CD8-positive, alpha-beta memory T cell (primary cell): ENCODE measurements around the gene PTEN. TPM values are rescaled to one million over a fixed set of nuclear protein-coding genes. Genes with fewer than 3 reads are reported as not detected.
"Not testable (repeated sequence)": the region's sequence is repeated elsewhere in the genome, so short reads cannot be mapped to it uniquely, and the experiment has no call there.

Experiments used
- CTCF ChIA-PET: fragments of 350-600 bp; sonication (Branson Sonifier 250); formaldehyde crosslinking; loops from one replicate; lab custom pipeline; 2021; ENCODE audit warnings: antibody characterized with exemption; lab: Charles Lee
- POLR2A ChIA-PET: fragments of 350-600 bp; sonication (Branson Sonifier 250); formaldehyde crosslinking; loops from one replicate; lab custom pipeline; 2021; ENCODE audit warnings: antibody characterized with exemption; lab: Charles Lee
- DNase-seq, 5 donors: peaks; one replicate each; pipeline versions ENCODE4 v3.0.0 to v3.0.0-alpha.2; 2020 to 2022; ENCODE audit warnings: mixed read lengths in 1 of 5
- H3K27ac ChIP-seq: one replicate; pipeline ENCODE4 v1.7.0; 2013; ENCODE audit warnings: low read depth, mild to moderate bottlenecking, low read length, moderate library complexity
- H3K27me3 ChIP-seq: 2 replicates; pipeline ENCODE4 v1.7.0; 2013; ENCODE audit warnings: low read length, mild to moderate bottlenecking; ENCODE audit not compliant: insufficient read depth, poor library complexity, severe bottlenecking
- H3K36me3 ChIP-seq: 2 replicates; pipeline ENCODE4 v1.7.0; 2013; ENCODE audit warnings: mild to moderate bottlenecking, low read length, moderate library complexity; ENCODE audit not compliant: insufficient read depth
- H3K4me1 ChIP-seq: 2 replicates; pipeline ENCODE4 v1.7.0; 2013; ENCODE audit warnings: mild to moderate bottlenecking, low read length, moderate library complexity; ENCODE audit not compliant: insufficient read depth
- H3K4me3 ChIP-seq: 2 replicates; pipeline ENCODE4 v1.7.0; 2013; ENCODE audit warnings: mild to moderate bottlenecking, low read length
- H3K9me3 ChIP-seq: 2 replicates; pipeline ENCODE4 v1.7.0; 2013; ENCODE audit warnings: mild to moderate bottlenecking, low read length
- H3K27ac Mint-ChIP-seq, 8 donors: one replicate each; pipeline ENCODE4 v1.8.0; 2020 to 2021; ENCODE audit warnings: mixed read lengths in 8 of 8, mild to moderate bottlenecking in 6 of 8, inconsistent platforms in 3 of 8, moderate library complexity in 3 of 8
- H3K27me3 Mint-ChIP-seq, 2 donors: one replicate each; pipeline ENCODE4 v1.8.0; 2020 to 2021; ENCODE audit warnings: mixed read lengths in 2 of 2, mild to moderate bottlenecking in 1 of 2, moderate library complexity in 1 of 2
- H3K36me3 Mint-ChIP-seq, 3 donors: one replicate each; pipeline ENCODE4 v1.8.0; 2020 to 2021; ENCODE audit warnings: mixed read lengths in 3 of 3, inconsistent platforms in 1 of 3, mild to moderate bottlenecking in 1 of 3
- H3K4me1 Mint-ChIP-seq, 3 donors: one replicate each; pipeline ENCODE4 v1.8.0; 2020 to 2021; ENCODE audit warnings: mixed read lengths in 3 of 3, inconsistent platforms in 1 of 3, mild to moderate bottlenecking in 1 of 3
- H3K4me3 Mint-ChIP-seq, 7 donors: one replicate each; pipeline ENCODE4 v1.8.0; 2020 to 2021; ENCODE audit warnings: mixed read lengths in 7 of 7, mild to moderate bottlenecking in 6 of 7, moderate library complexity in 4 of 7, inconsistent platforms in 2 of 7
- H3K9me3 Mint-ChIP-seq, 5 donors: one replicate each; pipeline ENCODE4 v1.8.0; 2020 to 2022; ENCODE audit warnings: mixed read lengths in 5 of 5, mild to moderate bottlenecking in 3 of 5, moderate library complexity in 2 of 5, inconsistent platforms in 1 of 5
- polyA plus RNA-seq: library from polyadenylated mRNA; unstranded; fragments of 300-500 nt; fragmentation: Illumina TruSeq; gene quantifications from one replicate; pipeline ENCODE4 v1.2.3, GENCODE V29; 2021
- total RNA-seq, 2 experiments: library from RNA; stranded (reverse); gene quantifications; one replicate each; pipeline ENCODE4 v1.2.3, GENCODE V29; 2021

Gene PTEN
- total and polyA plus RNA-seq, 3 experiments from 2014 or later: 29.1 to 50.6 (median 49.5) TPM

GRCh38 chr10:87847550-87847949 lies 15.9 kb upstream of the PTEN start:
- no peak overlapping the region for H3K4me3 Mint-ChIP-seq
- H3K4me3 ChIP-seq: no peak overlapping the region
- H3K4me1 ChIP-seq: no peaks in the 10 kb centered on the region
- H3K36me3 Mint-ChIP-seq: no peaks in the 10 kb centered on the region
- H3K27me3 Mint-ChIP-seq: peaks cover 0 to 2% of the 10 kb centered on the region in 2 donors
- H3K27me3 ChIP-seq: no peaks in the 10 kb centered on the region
- H3K27ac ChIP-seq: no peak overlapping the region
- ChIA-PET CTCF (no interaction called here), POLR2A (no interaction called here)
- no peaks in the 10 kb centered on the region for H3K9me3 ChIP-seq
- H3K27ac Mint-ChIP-seq: no peak overlapping the region
- H3K4me1 Mint-ChIP-seq: peaks cover 3 to 7% (median 6%) of the 10 kb centered on the region in 3 donors
- DNase-seq: no peak
- no peaks in the 10 kb centered on the region for H3K9me3 Mint-ChIP-seq
- H3K36me3 ChIP-seq: no peaks in the 10 kb centered on the region

- H3K36me3 ChIP-seq: no peaks in the 10 kb centered on the region
- DNase-seq: no peak
- no peak overlapping the region for H3K4me3 ChIP-seq
- no peaks in the 10 kb centered on the region for H3K27me3 ChIP-seq
- ChIA-PET CTCF (interaction anchor here (1.5 to 5.0 kb wide), 3 partner anchors 8 to 540 kb away, joined by 3 to 30 read pairs (median 25); partner anchors contain the start of genes KLLN and PTEN), POLR2A (no interaction called here)
- peaks cover 0 to 2% of the 10 kb centered on the region in 2 donors for H3K27me3 Mint-ChIP-seq
- no peak overlapping the region for H3K27ac Mint-ChIP-seq
- H3K4me1 ChIP-seq: no peaks in the 10 kb centered on the region
- no peak overlapping the region for H3K4me3 Mint-ChIP-seq
- H3K27ac ChIP-seq: no peak overlapping the region
- H3K36me3 Mint-ChIP-seq: no peaks in the 10 kb centered on the region
- peaks cover 3 to 7% (median 6%) of the 10 kb centered on the region in 3 donors for H3K4me1 Mint-ChIP-seq
- H3K9me3 Mint-ChIP-seq: no peaks in the 10 kb centered on the region
- H3K9me3 ChIP-seq: no peaks in the 10 kb centered on the region
These were observed 14.4 kb upstream of the PTEN start for GRCh38 chr10:87849001-87849400.

DNA sequence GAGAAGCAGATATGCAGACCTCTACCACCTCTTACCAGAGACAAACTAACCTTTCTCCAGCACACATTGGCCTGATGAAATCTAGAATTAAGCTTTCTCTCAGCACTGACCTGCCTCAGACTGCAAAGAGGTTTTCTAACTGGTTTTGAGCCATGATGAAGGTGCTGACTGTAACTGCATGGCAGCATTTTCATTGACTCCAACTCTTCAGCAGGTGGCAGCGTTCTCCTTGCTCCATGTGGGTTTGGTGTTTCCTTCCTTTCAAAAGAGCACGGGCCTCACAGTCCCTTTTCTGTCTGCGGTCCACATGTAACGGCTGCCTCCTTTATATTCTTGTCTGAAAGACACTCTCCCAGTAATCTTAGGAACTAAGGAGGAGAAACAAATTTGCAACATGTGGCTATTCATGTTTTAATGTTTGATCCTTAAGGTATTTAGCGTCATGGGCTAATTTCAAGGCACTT lies 12.7 kb upstream of the PTEN start:
- no peak overlapping the region for H3K4me3 Mint-ChIP-seq
- Histone ChIP-seq H3K27me3 (no peaks in the 10 kb centered on the region), H3K9me3 (no peaks in the 10 kb centered on the region), H3K27ac (no peak overlapping the region), H3K4me1 (no peaks in the 10 kb centered on the region), H3K36me3 (no peaks in the 10 kb centered on the region), H3K4me3 (no peak overlapping the region)
- H3K9me3 Mint-ChIP-seq: peaks cover 0 to 2% (median 0%) of the 10 kb centered on the region in 5 donors
- no peak overlapping the region for H3K27ac Mint-ChIP-seq
- DNase-seq: peak; percentile 11 to 63 (median 43)
- ChIA-PET CTCF (interaction anchor here (0.8 to 5.0 kb wide), 13 partner anchors 10 to 732 kb away, joined by 3 to 30 read pairs (median 4); partner anchors contain the start of genes ATAD1, KLLN, PTEN and RNLS), POLR2A (no interaction called here)
- H3K4me1 Mint-ChIP-seq: peaks cover 5 to 12% (median 10%) of the 10 kb centered on the region in 3 donors
- no peaks in the 10 kb centered on the region for H3K36me3 Mint-ChIP-seq
- H3K27me3 Mint-ChIP-seq: peaks cover 0 to 3% of the 10 kb centered on the region in 2 donors

- peaks cover 5 to 13% (median 11%) of the 10 kb centered on the region in 3 donors for H3K4me1 Mint-ChIP-seq
- H3K27ac ChIP-seq: no peak overlapping the region
- H3K4me3 ChIP-seq: no peak overlapping the region
- H3K27me3 Mint-ChIP-seq: peaks cover 0 to 3% of the 10 kb centered on the region in 2 donors
- POLR2A ChIA-PET: no interaction called here
- no peak overlapping the region for H3K27ac Mint-ChIP-seq
- no peak overlapping the region for H3K4me3 Mint-ChIP-seq
- no peaks in the 10 kb centered on the region for H3K36me3 ChIP-seq
- peaks cover 0 to 2% (median 0%) of the 10 kb centered on the region in 5 donors for H3K9me3 Mint-ChIP-seq
- no peak for DNase-seq
- H3K4me1 ChIP-seq: no peaks in the 10 kb centered on the region
- no peaks in the 10 kb centered on the region for H3K36me3 Mint-ChIP-seq
- no peaks in the 10 kb centered on the region for H3K9me3 ChIP-seq
- H3K27me3 ChIP-seq: no peaks in the 10 kb centered on the region
- CTCF ChIA-PET: interaction anchor here (0.7 to 5.0 kb wide), 5 partner anchors 9 to 731 kb away, joined by 3 to 30 read pairs (median 4); partner anchors contain the start of genes KLLN, PTEN and RNLS
These were observed 11.3 kb upstream of the PTEN start for GRCh38 chr10:87852089-87852488.

GRCh38 chr10:87855247-87855646 lies 8.2 kb upstream of the PTEN start:
- H3K36me3 Mint-ChIP-seq, H3K36me3 ChIP-seq, DNase-seq, H3K27me3 Mint-ChIP-seq, H3K9me3 ChIP-seq, H3K9me3 Mint-ChIP-seq, H3K4me3 ChIP-seq, H3K27ac ChIP-seq, H3K4me1 ChIP-seq, H3K4me3 Mint-ChIP-seq, POLR2A ChIA-PET, H3K27me3 ChIP-seq, CTCF ChIA-PET: not testable (repeated sequence)
- H3K4me1 Mint-ChIP-seq: peaks cover 8 to 17% (median 15%) of the 10 kb centered on the region in 3 donors
- peak overlapping the region in 2 of 8 donors; percentile 1 to 23 for H3K27ac Mint-ChIP-seq

DNA sequence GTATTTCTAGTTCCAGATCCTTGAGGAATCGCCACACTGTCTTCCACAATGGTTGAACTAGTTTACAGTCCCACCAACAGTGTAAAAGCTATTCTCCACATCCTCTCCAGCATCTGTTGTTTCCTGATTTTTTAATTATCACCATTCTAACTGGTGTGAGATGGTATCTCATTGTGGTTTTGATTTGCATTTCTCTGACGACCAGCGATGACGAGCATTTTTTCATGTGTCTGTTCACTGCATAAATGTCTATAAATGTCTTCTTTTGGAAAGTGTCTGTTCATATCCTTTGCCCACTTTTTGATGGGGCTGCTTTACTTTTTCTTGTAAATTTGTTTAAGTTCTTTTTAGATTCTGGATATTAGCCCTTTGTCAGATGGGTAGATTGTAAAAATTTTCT lies 7.8 kb upstream of the PTEN start:
- not testable (repeated sequence) for H3K4me3 Mint-ChIP-seq, H3K27me3 ChIP-seq, H3K27me3 Mint-ChIP-seq, H3K36me3 ChIP-seq, H3K36me3 Mint-ChIP-seq, H3K4me1 ChIP-seq, H3K4me3 ChIP-seq, H3K9me3 Mint-ChIP-seq, H3K9me3 ChIP-seq, H3K27ac ChIP-seq
- Mint-ChIP-seq H3K27ac (peak overlapping the region in 3 of 8 donors; percentile 1 to 74 (median 23)), H3K4me1 (peaks cover 11 to 21% (median 19%) of the 10 kb centered on the region in 3 donors)
- CTCF ChIA-PET: interaction anchor here (10.7 kb wide), 1 partner anchor 532 kb away, joined by 106 read pairs; no protein-coding TSS in a partner anchor
- POLR2A ChIA-PET: interaction anchor here (0.5 kb wide), 1 partner anchor 265 kb away, joined by 5 read pairs; no protein-coding TSS in a partner anchor
- peak in 1 of 5 donors; percentile 23 for DNase-seq

GRCh38 chr10:87860156-87860795 lies 3.1 kb upstream of the PTEN start:
- Histone ChIP-seq H3K4me1 (peaks cover 13% of the 10 kb centered on the region), H3K27me3 (no peaks in the 10 kb centered on the region), H3K9me3 (no peaks in the 10 kb centered on the region), H3K36me3 (no peaks in the 10 kb centered on the region), H3K4me3 (no peak overlapping the region), H3K27ac (no peak overlapping the region)
- Mint-ChIP-seq H3K4me1 (peaks cover 20 to 34% (median 32%) of the 10 kb centered on the region in 3 donors), H3K27ac (peak overlapping the region; percentile 52 to 96 (median 89)), H3K27me3 (peaks cover 0 to 6% of the 10 kb centered on the region in 2 donors), H3K4me3 (peak overlapping the region; percentile 24 to 94 (median 48)), H3K36me3 (peaks cover 0 to 27% (median 0%) of the 10 kb centered on the region in 3 donors), H3K9me3 (peaks cover 0 to 2% (median 0%) of the 10 kb centered on the region in 5 donors)
- POLR2A ChIA-PET: no interaction called here
- peak in 3 of 5 donors; percentile 49 to 58 (median 52) for DNase-seq
- CTCF ChIA-PET: interaction anchor here (1.3 to 10.7 kb wide), 8 partner anchors 9 to 692 kb away, joined by 3 to 106 read pairs (median 15); partner anchors contain the start of gene ATAD1
